ENCODE measurements around the gene PGM1.
"Not testable (repeated sequence)": the region's sequence is repeated elsewhere in the genome, so short reads cannot be mapped to it uniquely, and the experiment has no call there.

PGM1 gene

GRCh38 chr1:63593303-63593885 lies at the start of gene PGM1:
Gene PGM1 (plus strand): TSS chr1:63593411. CDS start chr1:63593489, 78 bp downstream.
- DNase-seq, result peak; percentile 37

GRCh38 chr1:63545780-63546179 lies 47.4 kb upstream of the PGM1 start:
- DNase-seq, result no peak

GRCh38 chr1:63547621-63548294 lies 45.5 kb upstream of the PGM1 start:
- no peak for DNase-seq

GRCh38 chr1:63548303-63548702 lies 44.9 kb upstream of the PGM1 start:
- DNase-seq, result no peak

- no peak for DNase-seq
These were observed 44.3 kb upstream of the PGM1 start for GRCh38 chr1:63548877-63549276.

GRCh38 chr1:63555480-63555879 lies 37.7 kb upstream of the PGM1 start:
- no peak for DNase-seq

- DNase-seq, result no peak
These were observed 35.7 kb upstream of the PGM1 start for GRCh38 chr1:63557365-63557987.

GRCh38 chr1:63559357-63559756 lies 33.9 kb upstream of the PGM1 start:
- DNase-seq, result no peak

GRCh38 chr1:63563745-63564144 lies 29.5 kb upstream of the PGM1 start:
- DNase-seq, result no peak

- no peak for DNase-seq
These were observed 24.1 kb upstream of the PGM1 start for GRCh38 chr1:63569068-63569467.

GRCh38 chr1:63569640-63570316 lies 23.4 kb upstream of the PGM1 start:
- no peak for DNase-seq

- DNase-seq, result not testable (repeated sequence)
These were observed 20.5 kb upstream of the PGM1 start for GRCh38 chr1:63572686-63573085.

GRCh38 chr1:63574203-63574796 lies 18.9 kb upstream of the PGM1 start:
- not testable (repeated sequence) for DNase-seq

- peak; percentile 7 for DNase-seq
These were observed 17.8 kb upstream of the PGM1 start for GRCh38 chr1:63575340-63575826.

GRCh38 chr1:63586326-63586725 lies 6.9 kb upstream of the PGM1 start:
- DNase-seq, result not testable (repeated sequence)

GRCh38 chr1:63590166-63590560 lies 3.0 kb upstream of the PGM1 start:
- DNase-seq, result no peak

GRCh38 chr1:63592536-63593302 lies 492 bp upstream of the PGM1 start:
- DNase-seq, result no peak

- DNase-seq, result no peak
These were observed 835 bp downstream of the PGM1 start for GRCh38 chr1:63593886-63594605.

GRCh38 chr1:63595435-63595834 lies 2.2 kb downstream of the PGM1 start:
- no peak for DNase-seq

- DNase-seq, result no peak
These were observed 6.6 kb downstream of the PGM1 start for GRCh38 chr1:63599799-63600198.

- DNase-seq, result no peak
These were observed 7.0 kb downstream of the PGM1 start for GRCh38 chr1:63600248-63600647.

GRCh38 chr1:63601061-63601460 lies 7.8 kb downstream of the PGM1 start:
- DNase-seq, result no peak

All from NCI-H748 treated with DMSO at 0.1 percent for 48 hours (cell line).